ENCODE data around the gene SHC2.
"Not testable (repeated sequence)": the region's sequence is repeated elsewhere in the genome, so short reads cannot be mapped to it uniquely, and the experiment has no call there.

The SHC2 gene

DNA sequence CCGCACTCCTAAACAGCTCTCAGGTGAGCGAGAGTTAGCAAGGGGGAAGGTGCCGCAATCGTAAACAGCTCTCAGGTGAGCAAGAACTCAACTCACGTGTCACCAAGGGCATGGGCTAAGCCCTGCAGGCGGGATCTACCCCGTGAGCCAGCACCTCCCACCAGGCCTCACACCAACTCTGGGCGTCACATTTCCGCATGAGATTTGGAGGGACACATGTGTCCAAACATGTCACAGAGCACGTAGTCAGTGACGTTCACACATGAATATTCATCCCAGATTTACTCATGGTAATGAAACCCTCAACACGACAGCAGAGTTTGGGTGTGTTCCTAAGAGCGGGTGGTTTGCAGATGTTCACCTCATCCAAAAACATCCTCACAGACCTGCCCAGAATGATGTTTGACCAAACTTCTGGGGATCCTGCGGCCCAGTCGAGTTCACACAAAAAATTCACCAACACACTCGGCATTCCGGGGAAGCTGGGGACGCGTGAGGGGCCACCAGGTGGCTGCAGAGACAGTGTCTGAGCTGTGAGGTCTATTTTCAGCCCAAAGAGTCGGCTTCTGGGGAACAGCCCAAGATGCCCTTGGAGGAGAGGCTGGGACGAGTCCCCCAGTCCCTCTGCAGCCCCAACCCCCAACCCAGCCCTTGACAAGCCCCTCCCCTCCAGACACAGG lies 71.4 kb downstream of the SHC2 start:
- no peak for DNase-seq (ENCODE audit: low spot score)

DNA sequence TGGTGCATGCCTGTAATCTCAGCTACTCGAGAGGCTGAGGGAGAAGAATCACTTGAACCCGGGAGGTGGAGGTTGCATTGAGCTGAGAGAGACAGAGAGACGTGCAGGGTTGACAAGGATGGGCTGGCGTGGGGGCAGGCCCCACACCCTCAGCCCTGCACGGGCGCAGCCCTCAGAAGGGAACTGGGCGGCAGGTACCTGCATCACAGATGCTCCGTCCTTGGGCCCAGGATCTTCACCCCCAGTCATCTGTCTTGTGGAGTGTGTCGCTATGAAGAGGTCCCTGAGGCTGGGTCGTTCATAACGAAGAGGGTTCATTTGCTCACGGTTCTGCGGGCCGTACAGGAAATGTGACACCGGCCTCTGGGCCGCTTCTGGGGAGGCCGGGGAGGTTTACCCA lies 72.1 kb downstream of the SHC2 start:
- no peak for DNase-seq (ENCODE audit: low spot score)

DNA sequence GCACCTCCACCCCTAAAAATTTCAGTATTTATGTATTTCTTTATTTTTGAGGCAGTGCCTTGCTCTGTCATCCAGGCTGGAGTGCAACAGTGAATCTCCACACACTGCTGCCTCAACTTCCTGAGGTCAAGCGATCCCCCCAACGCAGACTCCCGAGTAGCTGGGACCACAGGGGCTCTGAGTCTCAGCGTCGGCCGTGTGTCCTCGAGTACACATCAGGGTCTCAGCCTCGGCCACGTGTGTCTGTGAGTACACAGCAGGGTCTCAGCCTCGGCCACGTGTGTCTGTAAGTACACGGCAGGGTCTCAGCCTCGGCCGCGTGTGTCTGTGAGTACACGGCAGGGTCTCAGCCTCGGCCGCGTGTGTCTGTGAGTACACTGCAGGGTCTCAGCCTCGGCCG lies 73.1 kb downstream of the SHC2 start:
- DNase-seq (ENCODE audit: low spot score): no peak

DNA sequence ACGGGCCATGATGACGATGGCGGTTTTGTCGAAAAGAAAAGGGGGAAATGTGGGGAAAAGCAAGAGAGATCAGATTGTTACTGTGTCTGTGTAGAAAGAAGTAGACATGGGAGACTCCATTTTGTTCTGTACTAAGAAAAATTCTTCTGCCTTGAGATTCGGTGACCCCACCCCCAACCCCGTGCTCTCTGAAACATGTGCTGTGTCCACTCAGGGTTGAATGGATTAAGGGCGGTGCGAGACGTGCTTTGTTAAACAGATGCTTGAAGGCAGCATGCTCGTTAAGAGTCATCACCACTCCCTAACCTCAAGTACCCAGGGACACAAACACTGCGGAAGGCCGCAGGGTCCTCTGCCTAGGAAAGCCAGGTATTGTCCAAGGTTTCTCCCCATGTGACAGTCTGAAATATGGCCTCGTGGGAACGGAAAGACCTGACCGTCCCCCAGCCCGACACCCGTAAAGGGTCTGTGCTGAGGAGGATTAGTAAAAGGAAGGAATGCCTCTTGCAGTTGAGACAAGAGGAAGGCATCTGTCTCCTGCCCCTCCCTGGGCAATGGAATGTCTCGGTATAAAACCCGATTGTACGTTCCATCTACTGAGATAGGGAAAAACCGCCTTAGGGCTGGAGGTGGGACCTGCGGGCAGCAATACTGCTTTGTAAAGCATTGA lies 74.1 kb downstream of the SHC2 start:
- DNase-seq (ENCODE audit: low spot score): not testable (repeated sequence)

DNA sequence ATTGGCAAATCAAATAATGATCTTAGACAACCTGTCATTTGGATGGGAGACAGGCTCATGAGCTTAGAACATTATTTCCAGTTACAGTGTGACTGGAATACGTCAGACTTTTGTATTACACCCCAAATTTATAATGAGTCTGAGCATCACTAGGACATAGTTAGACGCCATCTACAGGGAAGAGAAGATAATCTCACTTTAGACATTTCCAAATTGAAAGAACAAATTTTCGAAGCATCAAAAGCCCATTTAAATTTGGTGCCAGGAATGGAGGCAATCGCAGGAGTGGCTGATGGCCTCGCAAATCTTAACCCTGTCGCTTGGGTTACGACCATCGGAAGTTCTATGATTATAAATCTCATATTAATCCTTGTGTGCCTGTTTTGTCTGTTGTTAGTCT lies 74.6 kb downstream of the SHC2 start:
- not testable (repeated sequence) for DNase-seq (ENCODE audit: low spot score)

DNA sequence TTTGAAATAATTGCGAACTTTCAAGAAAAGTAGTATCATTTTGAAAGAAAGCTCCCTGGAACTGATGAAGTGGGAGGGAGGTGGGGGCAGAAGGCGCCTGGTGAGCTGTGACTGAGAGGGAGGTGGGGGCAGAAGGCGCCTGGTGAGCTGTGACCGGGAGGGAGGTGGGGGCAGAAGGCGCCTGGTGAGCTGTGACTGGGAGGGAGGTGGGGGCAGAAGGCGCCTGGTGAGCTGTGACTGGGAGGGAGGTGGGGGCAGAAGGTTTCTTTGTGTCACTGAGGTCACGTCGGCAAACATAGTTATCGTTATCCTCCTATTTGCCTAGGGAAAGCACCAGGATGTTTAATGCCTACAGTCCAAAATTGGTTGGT lies 76.0 kb downstream of the SHC2 start:
- no peak for DNase-seq (ENCODE audit: low spot score)

DNA sequence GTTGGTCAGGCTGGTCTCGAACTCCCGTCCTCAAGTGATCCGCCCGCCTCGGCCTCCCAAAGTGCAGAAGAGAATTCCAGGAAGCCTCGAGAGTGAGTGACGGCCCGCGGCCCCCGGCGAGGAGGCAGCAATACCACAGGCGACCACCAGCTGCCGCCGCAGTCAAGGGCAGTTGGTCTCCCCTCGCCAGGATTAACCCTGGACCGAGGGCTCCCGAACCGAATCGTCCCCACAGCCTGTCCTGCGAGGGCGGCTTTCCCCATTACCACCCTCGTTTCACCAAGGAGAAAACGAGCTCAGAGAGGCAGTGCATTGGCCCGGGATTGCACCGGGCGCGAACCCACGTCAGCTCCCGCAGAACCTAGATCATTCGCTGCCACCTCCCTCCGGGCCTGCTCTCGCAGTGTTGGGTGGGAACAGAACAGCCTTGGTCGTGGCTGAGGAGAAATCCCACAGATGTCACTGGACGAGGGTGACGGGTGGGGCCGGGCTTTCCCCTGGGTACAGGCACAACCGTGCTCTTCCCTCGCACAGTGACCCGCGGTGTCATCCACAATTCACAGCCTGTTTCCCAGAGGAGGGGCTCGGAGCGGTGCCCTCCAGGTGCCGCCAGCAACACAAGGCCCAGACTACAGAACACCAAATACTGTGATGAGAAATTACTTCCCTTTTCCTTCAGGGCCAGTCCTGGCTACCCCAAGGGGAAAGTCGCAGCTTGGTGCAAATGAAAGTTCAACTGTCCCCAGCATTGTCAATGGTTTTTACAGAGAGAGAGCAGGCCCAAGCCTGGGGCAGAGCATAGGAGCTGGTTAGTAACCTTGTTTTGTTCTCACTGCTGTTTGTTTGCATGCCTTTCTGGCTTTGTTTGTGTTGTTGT lies 76.7 kb downstream of the SHC2 start:
- DNase-seq (ENCODE audit: low spot score): peak; percentile 20

DNA sequence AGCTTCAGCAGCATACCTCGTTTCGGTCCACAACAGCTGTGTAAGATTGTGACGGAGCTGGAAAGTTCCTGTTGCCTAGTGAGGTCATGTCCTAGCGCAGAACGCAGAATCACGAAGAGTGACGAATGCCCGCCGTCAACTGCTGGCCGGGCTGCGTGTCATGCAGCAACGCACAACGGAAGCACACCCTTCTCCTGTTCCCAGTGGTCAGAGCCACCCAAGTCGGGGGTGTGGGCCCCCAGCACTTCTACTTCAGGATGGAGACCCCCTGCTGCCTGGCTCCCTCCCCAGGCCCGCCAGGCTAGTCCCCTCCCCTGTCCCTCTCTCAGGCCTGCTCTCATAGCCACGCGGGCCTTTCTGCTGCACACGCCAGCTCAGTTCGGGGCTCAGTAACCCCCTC lies 77.8 kb downstream of the SHC2 start:
- no peak for DNase-seq (ENCODE audit: low spot score)

DNA sequence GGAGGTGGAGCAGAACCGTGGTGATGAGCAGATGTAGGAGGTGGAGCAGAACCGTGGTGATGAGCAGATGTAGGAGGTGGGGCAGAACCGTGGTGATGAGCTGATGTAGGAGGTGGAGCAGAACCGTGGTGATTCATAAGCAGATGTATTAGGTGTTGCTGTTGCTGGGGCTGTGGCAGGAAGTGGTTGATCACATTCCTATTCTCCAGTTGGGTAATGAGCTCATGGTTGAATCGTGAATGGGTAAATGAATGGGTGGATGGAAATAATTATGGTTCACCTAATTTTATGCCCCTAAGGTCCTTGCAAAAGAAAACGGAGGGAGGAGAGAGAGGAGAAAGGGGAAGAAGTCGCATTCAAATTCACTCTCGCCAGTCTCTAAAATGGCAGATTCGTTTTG lies 78.3 kb downstream of the SHC2 start:
- DNase-seq (ENCODE audit: low spot score): not testable (repeated sequence)

DNA sequence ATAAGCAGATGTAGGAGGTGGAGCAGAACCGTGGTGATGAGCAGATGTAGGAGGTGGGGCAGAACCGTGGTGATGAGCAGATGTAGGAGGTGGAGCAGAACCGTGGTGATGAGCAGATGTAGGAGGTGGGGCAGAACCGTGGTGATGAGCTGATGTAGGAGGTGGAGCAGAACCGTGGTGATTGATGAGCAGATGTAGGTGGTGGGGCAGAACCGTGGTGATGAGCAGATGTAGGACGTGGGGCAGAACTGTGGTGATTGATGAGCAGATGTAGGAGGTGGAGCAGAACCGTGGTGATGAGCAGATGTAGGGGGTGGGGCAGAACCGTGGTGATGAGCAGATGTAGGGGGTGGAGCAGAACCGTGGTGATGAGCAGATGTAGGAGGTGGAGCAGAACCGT lies 78.9 kb downstream of the SHC2 start:
- not testable (repeated sequence) for DNase-seq (ENCODE audit: low spot score)

DNA sequence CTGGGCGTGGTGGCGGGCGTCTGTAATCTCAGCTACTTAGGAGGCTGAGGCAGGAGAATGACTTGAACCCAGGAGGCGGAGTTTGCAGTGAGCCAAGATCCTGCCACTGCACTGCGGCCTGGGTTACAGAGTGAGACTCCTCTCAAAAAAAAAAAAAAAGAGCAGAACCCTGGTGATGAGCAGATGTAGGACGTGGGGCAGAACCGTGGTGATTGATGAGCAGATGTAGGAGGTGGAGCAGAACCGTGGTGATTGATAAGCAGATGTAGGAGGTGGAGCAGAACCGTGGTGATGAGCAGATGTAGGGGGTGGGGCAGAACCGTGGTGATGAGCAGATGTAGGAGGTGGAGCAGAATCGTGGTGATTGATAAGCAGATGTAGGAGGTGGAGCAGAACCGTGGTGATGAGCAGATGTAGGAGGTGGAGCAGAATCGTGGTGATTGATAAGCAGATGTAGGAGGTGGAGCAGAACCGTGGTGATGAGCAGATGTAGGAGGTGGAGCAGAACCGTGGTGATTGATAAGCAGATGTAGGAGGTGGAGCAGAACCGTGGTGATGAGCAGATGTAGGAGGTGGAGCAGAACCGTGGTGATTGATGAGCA lies 80.1 kb downstream of the SHC2 start:
- not testable (repeated sequence) for DNase-seq (ENCODE audit: low spot score)

DNA sequence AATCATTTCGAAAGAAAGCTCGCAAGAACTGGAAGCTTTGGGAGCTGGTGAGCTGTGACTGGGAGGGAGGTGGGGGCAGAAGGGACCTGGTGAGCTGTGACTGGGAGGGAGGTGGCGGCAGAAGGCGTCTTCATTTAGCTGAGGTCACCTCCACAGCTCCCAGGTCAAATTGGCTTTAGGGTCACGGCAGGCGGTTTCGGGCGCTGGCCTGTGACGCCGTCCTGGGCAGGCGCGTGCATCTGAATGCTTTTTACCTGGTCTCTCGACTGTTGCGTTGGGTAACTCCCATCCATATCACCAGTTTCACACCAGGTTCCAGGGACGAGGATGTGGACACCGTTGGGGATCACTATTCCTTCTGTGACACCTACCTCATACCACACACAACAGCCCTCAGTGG lies 81.0 kb downstream of the SHC2 start:
- no peak for DNase-seq (ENCODE audit: low spot score)

DNA sequence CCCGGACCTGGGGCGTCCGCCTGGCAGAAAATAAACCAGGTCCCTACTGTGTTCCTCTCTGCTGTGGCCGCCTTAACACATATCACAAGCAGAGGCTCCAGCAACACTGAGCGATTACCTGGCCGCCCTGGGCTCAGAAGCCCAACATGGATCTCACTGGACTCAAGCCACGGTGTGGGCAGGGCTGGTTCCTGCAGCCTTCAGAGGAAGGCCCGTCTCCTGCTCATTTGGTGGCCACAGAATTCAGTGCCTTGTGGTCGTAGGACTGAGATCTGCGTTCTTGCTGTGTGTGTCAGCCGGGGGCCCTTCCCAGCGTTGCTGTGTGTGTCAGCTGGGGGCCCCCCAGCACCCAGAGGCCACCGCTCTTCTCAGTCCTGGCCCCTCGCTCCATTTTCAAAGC lies 82.1 kb downstream of the SHC2 start:
- no peak for DNase-seq (ENCODE audit: low spot score)

DNA sequence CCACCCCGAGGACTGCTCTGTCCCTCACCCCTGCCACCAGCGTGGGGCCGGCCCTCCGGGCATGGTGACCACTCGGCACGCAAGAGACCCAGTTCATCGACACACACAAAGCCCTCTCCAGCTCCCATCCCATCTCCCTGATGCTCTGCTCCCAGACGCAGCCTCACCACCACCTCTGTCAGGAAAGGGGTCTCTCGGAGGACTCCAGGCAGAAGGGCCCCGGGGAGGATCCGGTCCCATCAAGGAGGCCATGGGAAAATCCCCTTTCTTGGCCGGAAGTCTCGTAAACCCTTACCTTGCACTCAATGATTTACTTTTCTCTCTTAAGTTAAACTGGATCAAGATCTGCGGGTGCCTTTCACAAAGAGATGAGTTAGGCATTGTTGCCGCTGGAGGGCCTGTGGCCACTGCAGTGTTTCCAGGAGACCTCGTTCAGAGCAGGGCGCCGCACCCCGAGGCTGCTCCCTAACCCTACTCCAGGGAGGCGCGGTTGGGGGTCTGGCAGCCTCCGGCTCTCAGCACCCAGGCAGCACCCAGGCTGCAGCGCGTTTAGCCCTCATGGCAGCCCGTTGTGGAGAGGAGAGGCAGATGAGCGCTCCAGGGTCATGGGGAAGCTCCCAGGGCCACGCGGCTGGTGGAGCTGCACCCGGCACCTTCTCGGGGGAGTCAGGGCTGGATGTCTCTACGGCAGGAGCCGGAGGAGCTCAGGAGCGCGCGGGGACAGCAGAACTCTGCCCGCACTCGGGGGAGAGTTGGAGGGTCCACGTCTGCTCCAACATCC lies 82.8 kb downstream of the SHC2 start:
- no peak for DNase-seq (ENCODE audit: low spot score)

DNA sequence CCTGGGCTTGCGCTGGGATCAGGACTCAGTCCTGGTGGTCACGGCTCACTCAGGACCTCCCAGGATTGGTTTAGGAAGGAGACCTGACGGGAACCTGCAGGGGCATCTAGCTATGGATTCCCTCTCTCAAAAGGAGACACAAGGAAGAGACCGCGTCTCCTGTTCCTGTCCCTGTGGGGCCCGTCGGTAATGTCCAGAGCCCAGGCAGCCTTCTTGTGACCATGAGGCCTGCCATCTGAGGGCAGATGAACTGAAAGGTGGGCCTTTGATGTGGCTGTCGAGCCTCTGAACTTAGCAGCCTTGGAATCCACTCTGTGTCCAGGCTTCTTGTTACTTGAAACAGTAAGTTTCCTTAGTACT lies 84.7 kb downstream of the SHC2 start:
- DNase-seq (ENCODE audit: low spot score): no peak

DNA sequence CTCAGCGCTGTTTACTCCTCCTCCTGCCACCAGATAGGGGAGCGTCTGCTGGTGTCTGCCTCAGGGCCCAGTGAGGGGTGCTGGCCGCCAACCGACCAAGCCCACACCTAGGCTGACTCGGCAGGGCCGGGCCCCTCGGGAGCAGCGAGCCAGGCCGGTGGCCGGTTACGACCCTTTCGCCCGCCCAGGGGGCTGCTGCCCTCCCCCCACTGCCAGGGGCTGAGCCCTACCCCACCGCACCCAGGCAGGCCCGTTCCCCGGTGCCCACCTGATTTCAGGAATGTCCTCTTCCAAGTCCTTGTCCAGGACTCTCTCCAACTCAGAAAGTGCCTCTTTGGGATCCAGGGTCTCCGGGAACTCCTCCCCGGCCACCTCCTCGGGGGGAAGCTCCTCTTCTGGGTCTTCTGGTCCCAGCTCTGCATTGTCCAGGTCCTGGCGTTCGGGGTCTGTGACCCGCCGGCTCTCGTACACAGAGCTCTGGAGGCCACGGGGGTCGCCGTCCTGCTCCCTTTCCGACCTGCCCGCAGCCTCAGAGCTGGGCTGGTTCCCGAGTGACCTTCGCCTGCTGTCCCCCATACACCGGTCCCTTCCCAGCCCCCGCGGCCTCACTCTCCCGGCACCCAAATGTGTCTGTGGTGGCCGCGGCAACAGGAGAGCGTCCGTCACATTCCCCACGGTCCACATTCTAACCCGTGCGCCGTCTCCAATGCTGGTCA lies 85.3 kb downstream of the SHC2 start:
- DNase-seq (ENCODE audit: low spot score): no peak

DNA sequence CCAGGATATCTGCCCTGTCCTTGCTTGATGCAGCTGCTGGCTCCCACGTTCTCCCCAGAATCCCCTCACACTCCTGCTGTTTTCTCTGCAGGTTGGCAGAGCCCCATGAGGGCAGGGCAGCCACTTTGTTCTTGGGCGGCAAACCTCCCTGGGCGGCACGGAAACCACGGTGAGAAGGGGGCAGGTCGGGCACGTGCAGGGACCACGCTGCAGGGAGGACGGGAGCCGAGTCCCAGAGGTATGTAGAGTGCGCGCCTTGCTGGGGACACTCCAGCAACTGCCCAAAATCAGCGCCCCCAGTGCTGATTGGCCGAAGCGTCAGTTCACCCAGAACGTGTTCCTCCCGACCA lies 86.0 kb downstream of the SHC2 start:
- DNase-seq (ENCODE audit: low spot score): no peak

DNA sequence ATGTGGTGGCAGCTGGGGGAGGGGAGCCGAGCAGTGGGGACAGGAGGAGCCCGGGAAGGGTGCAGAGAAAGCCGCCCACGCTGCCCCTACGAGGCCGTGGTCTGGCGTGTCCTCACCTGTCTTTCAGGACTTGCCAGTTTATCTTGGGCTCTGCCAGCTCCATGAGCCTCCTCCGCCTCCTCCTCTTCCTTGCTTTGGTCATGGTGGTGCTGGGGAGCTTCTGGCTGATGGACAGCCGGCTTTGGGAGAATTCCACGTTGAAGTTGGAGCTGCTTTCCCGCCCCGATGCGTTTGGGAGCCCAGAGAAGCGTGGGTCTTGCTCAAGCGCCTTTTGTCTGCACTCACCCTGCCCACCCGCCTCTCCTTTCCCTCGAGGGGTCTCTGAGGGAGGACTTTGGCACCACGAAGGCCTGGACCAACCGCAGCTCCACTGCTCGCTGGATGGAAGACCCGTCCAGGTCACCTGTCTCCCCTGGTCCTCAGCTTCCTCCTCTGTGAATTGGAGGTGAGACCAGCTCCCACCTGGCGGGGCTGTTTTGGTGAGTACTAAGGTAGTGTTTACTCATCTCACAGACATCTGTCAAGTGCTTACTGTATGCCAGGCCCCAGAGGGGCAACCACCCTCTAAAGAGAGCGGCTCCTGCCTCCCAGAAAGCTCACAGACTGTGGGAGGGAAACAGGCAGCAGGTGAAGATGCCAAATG lies 86.5 kb downstream of the SHC2 start:
- DNase-seq (ENCODE audit: low spot score): no peak

DNA sequence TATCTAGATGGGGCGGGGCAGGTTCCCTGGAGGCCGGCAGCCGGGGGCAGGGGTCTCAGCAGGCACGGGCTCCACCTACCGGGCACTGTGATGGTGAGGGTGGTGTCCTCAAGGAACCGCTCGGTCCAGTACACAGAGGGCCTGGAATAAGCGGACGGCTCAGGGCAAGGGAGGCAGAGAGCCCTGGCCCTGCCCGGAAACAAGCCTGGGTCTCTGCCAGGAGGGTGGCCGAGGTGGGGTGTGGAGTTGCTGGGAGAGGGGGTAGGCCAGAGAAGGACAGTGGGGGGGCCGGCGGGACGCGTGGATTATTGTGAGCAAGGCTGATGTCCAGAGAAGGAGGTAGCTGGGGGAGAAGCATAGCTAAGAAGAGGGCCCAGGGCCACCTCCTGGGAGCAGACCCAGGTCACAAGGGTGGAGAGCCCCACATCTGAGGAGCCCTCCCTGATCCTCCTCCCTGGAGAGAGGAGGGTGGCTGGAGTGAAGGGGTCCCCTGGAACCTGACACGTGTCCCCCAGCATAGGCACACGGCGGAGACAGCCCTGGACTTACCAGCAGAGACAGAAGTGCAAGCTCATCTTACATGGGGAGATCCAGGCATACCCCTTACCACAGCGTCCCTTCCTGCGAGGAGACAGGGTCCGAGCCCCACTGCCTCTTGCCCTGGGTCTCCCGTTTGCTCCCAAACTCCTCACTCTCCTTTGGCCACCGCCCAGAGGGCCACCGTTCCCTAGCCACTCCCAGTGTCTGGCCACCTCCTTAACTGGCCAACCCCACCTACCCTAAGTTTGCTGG lies 87.2 kb downstream of the SHC2 start:
- no peak for DNase-seq (ENCODE audit: low spot score)

DNA sequence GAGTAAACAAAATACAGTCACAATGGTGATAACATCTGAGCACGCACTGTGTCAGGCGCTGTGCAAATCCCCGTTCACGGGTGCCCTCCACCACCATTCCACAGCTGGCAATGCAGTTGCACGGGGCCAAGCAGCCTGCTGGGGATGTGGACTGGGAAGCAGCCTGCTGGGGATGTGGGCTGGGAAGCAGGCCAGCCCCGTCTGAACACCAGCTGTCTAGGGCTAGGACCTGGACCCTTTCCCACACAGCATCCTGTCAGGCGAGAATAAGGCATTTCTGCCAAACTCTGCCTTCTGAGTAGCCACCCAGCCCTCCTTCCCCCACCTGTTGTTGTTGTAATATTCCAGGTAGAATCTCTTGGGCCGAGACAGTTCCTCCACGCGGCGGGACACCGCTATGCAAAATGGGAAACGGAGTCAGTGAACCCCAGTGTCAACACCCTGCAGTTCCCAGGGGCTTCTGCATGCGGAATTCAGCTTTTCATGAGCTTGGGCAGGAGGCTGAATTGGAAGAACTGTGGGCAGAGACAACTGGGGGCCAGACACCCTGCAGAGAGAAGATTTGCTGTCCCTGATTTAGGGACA lies 88.4 kb downstream of the SHC2 start:
- DNase-seq (ENCODE audit: low spot score): peak; percentile 64

Measured in cerebellar cortex (tissue), 1 donor.